Testis (tissue), 3 donors: ENCODE results near the gene GMPR. TPM values are rescaled to one million over a fixed set of nuclear protein-coding genes. Genes with fewer than 3 reads are reported as not detected.

Experiments
- DNase-seq: peaks from one replicate; pipeline ENCODE4 v3.0.0-alpha.2; 2019
- H3K27ac ChIP-seq, 2 donors: fragments of 200-600 bp; sonication (generic); one replicate each; pipeline ENCODE4 v1.5.1; 2019
- H3K27me3 ChIP-seq: fragments of 200-600 bp; sonication (generic); one replicate; pipeline ENCODE4 v1.5.1; 2019
- H3K36me3 ChIP-seq: fragments of 200-600 bp; sonication (generic); one replicate; pipeline ENCODE4 v1.5.1; 2017; ENCODE audit warnings: low read depth; ENCODE audit errors: missing control alignments
- H3K4me1 ChIP-seq: fragments of 200-600 bp; sonication (generic); one replicate; pipeline ENCODE4 v1.5.1; 2019
- H3K4me3 ChIP-seq, 2 donors: fragments of 200-600 bp; sonication (generic); one replicate each; pipeline ENCODE4 v1.5.1; 2017 to 2019
- H3K9me3 ChIP-seq: fragments of 200-600 bp; sonication (generic); one replicate; pipeline ENCODE4 v1.5.1; 2017
- CTCF ChIP-seq, 3 experiments: fragments of 450-650 bp in 2 of 3; fragments of 200-600 bp in 1 of 3; sonication (generic) in 1 of 3; IDR thresholded peaks; one replicate each; pipeline ENCODE4 v1.5.1; 2016 to 2019; ENCODE audit warnings: antibody characterized with exemption in 3 of 3, mild to moderate bottlenecking in 2 of 3, moderate library complexity in 1 of 3
- POLR2A ChIP-seq: fragments of 450-650 bp; IDR thresholded peaks from one replicate; pipeline ENCODE4 v1.6.1; 2017; ENCODE audit warnings: antibody characterized with exemption, mild to moderate bottlenecking, moderate library complexity
- WGBS, 2 donors: methylation state at CpG; one replicate each; pipeline ENCODE4 v1.1.5; 2018; 5-methylcytosine and 5-hydroxymethylcytosine counted together
- intact Hi-C: fragments of 100-400 bp; cut with DNase I; formaldehyde crosslinking; loops from one replicate; pipeline ENCODE4 v1.15.1; 2023; ENCODE audit warnings: low total_unique reads
- polyA plus RNA-seq: library from polyadenylated mRNA; stranded (reverse); fragments of 350-450 nt; fragmentation: Illumina TruSeq; extraction: RNeasy Lipid Tissue Mini Kit (QIAGEN cat#74804); gene quantifications from one replicate; pipeline ENCODE4 v1.2.3, GENCODE V29; 2014; ENCODE audit warnings: low read depth, low replicate concordance; ENCODE audit not compliant: insufficient read depth
- total RNA-seq, 2 donors: library from RNA; depleted of rRNA; stranded (reverse); fragments of >200 nt; gene quantifications; one replicate each; pipeline ENCODE4 v1.2.3, GENCODE V29; 2016

GMPR gene
- total and polyA plus RNA-seq, 3 donors from 2014 or later: 121 to 215 (median 164) TPM

GRCh38 chr6:16229700-16230099 is 8.7 kb upstream of the GMPR start:
- H3K4me3 ChIP-seq: no peak overlapping the region
- no peaks in the 10 kb centered on the region for H3K9me3 ChIP-seq
- peak; percentile 74 for DNase-seq
- peak overlapping the region in 1 of 2 donors; percentile 31 for H3K27ac ChIP-seq
- intact Hi-C loops: no loop called here
- H3K4me1 ChIP-seq: peaks cover 19% of the 10 kb centered on the region
- TF ChIP-seq POLR2A: no peak
- TF ChIP-seq CTCF (IDR thresholded peaks at IDR 0.05): no peak
- no peaks in the 10 kb centered on the region for H3K36me3 ChIP-seq
- WGBS, 2 donors: 18 to 32% methylated on average over 6 of the region's 6 CpGs
- H3K27me3 ChIP-seq: no peaks in the 10 kb centered on the region

- no peak overlapping the region for H3K27ac ChIP-seq
- no peaks in the 10 kb centered on the region for H3K27me3 ChIP-seq
- H3K9me3 ChIP-seq: no peaks in the 10 kb centered on the region
- no peak overlapping the region for H3K4me3 ChIP-seq
- TF ChIP-seq POLR2A (no peak), CTCF (IDR thresholded peaks at IDR 0.05) (no peak)
- H3K36me3 ChIP-seq: no peaks in the 10 kb centered on the region
- no peak for DNase-seq
- WGBS, 2 donors: 84 to 97% methylated on average over 8 to 9 of the region's 9 CpGs
- peaks cover 24% of the 10 kb centered on the region for H3K4me1 ChIP-seq
- intact Hi-C loops: no loop called here
Measured at GRCh38 chr6:16230953-16231352, 7.4 kb upstream of the GMPR start.

- TF ChIP-seq POLR2A (no peak), CTCF (IDR thresholded peaks at IDR 0.05) (no peak)
- Histone ChIP-seq H3K27ac (no peak overlapping the region), H3K9me3 (no peaks in the 10 kb centered on the region), H3K36me3 (no peaks in the 10 kb centered on the region), H3K27me3 (no peaks in the 10 kb centered on the region), H3K4me1 (peaks cover 31% of the 10 kb centered on the region), H3K4me3 (no peak overlapping the region)
- intact Hi-C loops: no loop called here
- DNase-seq: no peak
- WGBS, 2 donors: 89 to 91% methylated on average over 5 of the region's 5 CpGs
Measured at GRCh38 chr6:16232086-16232485, 6.3 kb upstream of the GMPR start.

- WGBS, 2 donors: 43 to 49% methylated on average over 4 of the region's 4 CpGs
- Histone ChIP-seq H3K4me1 (peaks cover 29% of the 10 kb centered on the region), H3K27me3 (no peaks in the 10 kb centered on the region), H3K9me3 (no peaks in the 10 kb centered on the region), H3K4me3 (no peak overlapping the region), H3K27ac (peak overlapping the region; percentile 47 to 74), H3K36me3 (no peaks in the 10 kb centered on the region)
- no peak for DNase-seq
- intact Hi-C loops: no loop called here
- TF ChIP-seq CTCF (IDR thresholded peaks at IDR 0.05): no peak
Measured at GRCh38 chr6:16236009-16236501, 2.3 kb upstream of the GMPR start.

- peak; percentile 75 for DNase-seq
- TF ChIP-seq CTCF (IDR thresholded peaks at IDR 0.05) (no peak), POLR2A (no peak)
- intact Hi-C loops: no loop called here
- Histone ChIP-seq H3K27me3 (no peaks in the 10 kb centered on the region), H3K36me3 (no peaks in the 10 kb centered on the region), H3K27ac (peak overlapping the region; percentile 47 to 74), H3K4me1 (peaks cover 35% of the 10 kb centered on the region), H3K9me3 (no peaks in the 10 kb centered on the region), H3K4me3 (no peak overlapping the region)
- 16 to 21% methylated on average over 3 of the region's 3 CpGs for WGBS, 2 donors
Measured at GRCh38 chr6:16236631-16237199, 1.7 kb upstream of the GMPR start.
